ENCODE measurements around the gene ZP3.
"Not testable (repeated sequence)": the region's sequence is repeated elsewhere in the genome, so short reads cannot be mapped to it uniquely, and the experiment has no call there.

- TF ChIP-seq CTCF (conservative IDR thresholded peaks at IDR 0.05 in 1 of 2, IDR thresholded peaks at IDR 0.05 in 1 of 2; ENCODE audit: extremely low read depth in 1 of 2, insufficient read depth in 1 of 2, low read depth in 1 of 2, low read length in 2 of 2); EZH2 (IDR thresholded peaks at IDR 0.05; ENCODE audit: borderline replicate concordance, low read length): not testable (repeated sequence)
Observed at GRCh38 chr7:76443846-76444245, 19.1 kb downstream of the ZP3 start.
